Stimulated activated CD4-positive, alpha-beta T cell treated with anti-CD3 and anti-CD28 coated beads, Interleukin-2, amount 100 ng/mL, for 48 hours (primary cell): Measurements from ENCODE around the gene PAOX.

ENCODE experiments used
- DNase-seq, 2 donors: peaks; one replicate each; pipeline ENCODE4 v3.0.0-alpha.2; 2020

PAOX gene

DNA sequence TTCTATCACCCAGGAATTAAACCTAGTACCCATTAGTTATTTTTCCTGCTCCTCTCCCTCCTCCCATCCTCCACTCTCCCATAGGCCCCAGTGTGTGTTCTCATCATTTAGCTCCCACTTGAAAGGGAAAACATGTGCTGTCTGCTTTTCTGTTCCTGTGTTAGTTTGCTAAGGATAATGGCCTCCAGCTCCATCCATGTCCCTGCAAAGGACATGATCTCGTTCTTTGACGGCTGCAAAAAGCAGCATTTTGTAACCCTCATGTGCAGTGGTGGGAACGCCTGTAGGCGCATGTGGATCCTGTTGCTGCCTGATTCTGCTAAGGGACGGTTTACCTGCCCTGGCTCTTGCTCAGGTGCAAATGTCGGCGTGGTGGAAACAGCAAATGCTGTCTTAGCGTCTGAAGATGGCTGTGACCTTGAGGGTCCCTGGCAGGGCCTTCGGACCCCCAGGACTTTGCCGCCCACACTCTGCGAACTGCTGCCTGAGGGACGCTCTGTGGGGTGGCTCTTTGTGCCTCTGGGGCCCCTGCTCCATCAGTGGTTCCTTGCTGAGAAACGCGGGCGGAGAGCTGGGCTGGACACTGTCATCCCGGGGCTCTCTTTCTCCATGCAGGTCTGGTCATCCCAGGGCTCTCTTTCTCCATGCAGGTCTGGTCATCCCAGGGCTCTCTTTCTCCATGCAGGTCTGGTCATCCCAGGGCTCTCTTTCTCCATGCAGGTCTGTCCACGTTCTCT lies 9.3 kb downstream of the PAOX start:
- DNase-seq: no peak

DNA sequence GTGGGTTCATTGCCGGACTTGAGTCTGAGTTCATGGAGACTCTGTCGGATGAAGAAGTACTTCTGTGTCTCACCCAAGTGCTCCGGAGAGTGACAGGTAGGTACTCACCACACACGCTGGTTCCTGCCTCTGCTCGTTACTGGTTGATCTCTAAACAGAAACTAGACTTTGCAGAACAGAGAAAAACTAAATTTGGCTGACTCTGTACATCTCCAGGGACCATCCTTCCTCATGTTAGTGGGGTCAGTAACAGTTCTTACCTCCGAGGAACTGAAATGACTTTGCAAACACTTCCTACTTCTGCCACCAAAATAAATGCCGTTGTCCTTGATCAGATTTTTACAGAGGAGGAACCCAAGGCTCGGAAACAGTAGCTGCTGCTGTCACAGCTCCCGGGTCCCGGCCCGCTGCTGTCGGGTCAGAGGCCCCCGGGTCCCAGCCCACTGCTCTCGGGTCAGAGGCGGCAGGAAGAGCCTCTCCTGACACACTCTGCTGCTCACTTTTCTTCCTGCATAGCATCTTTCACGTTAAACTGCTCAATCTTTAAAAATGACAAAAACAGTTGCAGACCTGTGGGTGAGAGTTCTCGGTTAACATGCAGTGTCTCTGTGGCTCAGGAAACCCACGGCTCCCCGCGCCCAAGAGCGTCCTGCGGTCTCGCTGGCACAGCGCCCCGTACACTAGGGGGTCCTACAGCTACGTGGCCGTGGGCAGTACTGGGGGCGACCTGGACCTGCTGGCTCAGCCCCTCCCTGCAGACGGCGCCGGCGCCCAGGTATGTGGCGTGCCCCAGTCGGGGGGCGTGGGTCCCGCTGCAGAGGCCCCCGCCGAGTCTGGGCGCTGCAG lies 10.1 kb downstream of the PAOX start:
- DNase-seq: no peak

DNA sequence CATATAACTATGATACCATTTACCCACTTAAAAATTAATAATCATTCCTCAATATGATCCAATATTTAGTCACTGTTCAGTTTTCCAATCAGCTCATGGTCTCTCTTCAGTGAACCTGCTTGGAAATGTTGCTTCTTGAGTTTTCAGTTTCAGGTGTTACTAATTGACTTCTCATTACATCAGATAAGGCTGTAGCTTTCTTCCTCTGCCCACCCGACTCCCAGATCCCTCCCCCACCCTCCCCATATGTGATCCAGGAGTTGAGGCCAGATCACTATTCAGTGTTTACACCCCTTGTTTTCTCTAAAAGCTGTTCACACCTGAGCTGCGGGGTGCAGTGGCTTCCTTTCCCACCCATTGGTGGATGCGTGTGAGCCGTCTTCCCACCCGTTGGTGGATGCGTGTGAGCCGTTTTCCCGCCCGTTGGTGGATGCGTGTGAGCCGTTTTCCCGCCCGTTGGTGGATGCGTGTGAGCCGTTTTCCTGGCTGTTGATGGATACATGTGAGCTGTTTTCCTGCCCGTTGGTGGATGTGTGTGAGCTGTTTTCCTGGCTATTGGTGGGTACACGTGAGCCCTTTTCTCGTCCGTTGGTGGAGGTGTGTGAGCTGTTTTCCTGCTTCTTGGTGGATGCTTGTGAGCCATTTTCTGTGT lies 11.7 kb downstream of the PAOX start:
- no peak for DNase-seq

DNA sequence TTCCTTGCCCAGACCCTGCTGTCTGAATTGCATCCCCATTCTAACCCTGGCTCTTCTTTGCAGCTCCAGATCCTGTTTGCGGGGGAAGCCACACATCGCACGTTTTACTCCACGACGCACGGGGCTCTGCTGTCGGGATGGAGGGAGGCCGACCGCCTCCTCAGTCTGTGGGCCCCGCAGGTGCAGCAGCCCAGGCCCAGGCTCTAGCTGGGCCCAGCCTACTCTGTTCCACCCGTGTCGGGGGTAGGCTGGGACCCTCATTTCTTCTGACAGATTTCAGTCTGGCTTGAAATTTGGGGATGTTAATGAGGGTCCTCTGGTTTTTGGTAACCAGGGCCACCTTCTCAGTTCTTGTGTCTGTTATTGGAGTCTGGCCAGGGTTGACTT lies 12.2 kb downstream of the PAOX start:
- no peak for DNase-seq

DNA sequence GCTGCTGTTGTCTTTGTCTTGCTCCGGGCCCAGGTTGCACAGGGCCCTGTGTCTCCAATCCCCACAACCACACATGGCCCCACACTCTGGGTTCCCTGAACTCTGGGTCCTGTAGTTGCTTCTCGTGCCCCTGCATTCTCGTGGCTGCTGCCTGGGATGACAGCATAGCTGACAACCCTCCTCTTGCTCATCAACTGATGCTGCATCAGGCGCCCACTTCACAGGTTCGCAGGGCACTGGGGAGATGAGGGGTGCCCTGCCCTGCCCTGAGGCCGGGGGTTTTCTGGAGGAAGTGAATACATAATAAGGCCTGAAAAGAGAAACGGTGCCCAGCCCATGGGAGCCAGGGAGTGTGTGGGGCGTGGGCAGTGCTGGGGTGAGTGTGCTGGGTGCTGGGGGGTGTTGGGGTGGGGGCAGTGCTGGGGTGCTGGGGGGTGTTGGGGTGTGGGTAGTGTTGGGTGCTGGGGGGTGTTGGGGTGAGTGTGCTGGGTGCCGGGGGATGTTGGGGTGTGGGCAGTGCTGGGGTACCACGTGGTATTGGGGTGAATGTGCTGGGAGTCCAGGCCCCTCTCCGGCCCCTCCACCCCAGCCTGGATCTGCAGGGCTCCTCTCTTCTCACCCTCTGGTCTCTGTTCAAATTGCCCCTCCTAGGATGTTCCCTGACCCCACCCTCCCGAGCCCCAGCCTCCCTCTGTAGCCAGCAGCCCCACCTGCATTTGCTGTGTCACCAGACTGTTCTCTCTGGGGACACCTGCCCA lies 12.9 kb downstream of the PAOX start:
- DNase-seq: no peak

DNA sequence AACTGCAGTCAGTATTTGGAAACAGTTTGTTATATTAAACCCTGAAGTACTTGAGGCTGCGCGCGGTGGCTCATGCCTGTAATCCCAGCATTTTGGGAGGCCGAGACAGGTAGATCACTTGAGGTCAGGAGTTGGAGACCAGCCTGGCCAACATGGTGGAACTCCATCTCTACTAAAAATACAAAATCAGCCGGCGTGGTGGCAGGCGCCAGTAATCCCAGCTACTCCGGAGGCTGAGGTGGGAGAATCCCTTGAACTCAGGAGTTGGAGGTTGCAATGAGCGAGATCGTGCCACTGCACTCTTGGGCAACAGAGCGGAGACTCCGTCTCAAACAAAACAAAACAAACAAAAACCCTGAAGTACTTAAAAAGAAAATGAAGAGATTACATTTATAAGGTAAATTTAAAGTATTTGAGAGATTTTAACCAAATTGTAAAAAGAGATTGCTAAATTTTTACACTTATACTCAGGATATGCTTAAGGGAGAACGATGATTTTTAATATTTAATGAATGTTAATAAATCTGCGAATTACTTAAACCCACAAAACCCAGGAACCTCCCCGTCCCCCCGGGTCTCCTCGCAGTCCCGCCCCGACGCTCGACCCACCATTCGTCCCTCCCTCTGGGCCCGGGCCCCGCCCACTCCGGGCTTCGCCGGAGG lies 14.5 kb downstream of the PAOX start:
- no peak for DNase-seq

DNA sequence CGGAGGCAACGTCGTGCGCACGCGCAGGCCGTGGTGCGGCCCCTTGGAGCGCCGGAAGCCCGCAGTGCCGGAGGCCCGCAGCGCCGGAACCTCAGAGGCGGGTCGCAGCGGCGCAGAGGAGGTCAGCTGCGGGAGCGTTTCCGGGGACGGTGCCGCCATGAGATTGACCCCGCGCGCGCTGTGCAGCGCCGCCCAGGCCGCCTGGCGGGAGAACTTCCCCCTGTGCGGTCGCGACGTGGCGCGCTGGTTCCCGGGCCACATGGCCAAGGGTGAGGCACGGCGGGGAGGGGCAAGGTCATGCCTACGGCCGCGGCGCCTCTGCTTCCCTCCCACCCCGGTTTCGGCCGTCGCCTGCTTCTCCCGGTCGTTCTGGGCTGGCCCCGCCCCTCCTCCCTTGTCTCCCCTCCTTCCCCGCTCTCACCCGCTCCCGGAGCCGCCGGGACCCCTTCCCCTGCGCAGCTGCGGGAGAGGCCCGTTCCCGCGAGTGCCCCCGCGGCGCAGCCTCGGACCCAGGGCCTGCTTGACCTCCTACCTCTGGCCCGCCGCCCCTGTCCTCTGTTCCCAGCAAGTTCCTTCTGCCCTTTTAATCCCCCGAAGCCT lies 15.1 kb downstream of the PAOX start, which contains the start of gene MTG1:
MTG1 (plus strand) TSS at position 94 of the 600 bp plus-strand sequence; CDS start at position 158, 64 bp downstream.
- DNase-seq: peak; percentile 95 to 97

DNA sequence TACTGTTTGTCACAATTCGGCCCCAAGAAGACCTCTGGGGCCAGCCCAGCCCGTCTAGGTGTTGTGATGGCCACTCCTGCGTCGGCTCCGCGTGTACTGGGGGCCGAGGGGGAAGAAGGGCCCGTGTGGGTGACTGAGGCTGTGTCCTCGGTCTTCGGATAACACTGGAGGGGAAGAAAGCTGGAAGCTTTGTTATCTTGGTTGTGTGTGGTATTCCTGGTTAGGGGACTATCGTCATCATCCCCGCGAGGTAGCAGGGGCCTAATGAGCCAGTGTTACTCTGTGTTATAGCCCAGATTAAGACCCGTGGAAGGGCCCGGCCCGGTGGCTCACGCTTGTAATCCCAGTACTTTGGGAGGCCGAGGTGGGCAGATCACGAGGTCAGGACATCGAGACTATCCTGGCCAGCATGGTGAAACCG lies 15.7 kb downstream of the PAOX start:
- DNase-seq: no peak

DNA sequence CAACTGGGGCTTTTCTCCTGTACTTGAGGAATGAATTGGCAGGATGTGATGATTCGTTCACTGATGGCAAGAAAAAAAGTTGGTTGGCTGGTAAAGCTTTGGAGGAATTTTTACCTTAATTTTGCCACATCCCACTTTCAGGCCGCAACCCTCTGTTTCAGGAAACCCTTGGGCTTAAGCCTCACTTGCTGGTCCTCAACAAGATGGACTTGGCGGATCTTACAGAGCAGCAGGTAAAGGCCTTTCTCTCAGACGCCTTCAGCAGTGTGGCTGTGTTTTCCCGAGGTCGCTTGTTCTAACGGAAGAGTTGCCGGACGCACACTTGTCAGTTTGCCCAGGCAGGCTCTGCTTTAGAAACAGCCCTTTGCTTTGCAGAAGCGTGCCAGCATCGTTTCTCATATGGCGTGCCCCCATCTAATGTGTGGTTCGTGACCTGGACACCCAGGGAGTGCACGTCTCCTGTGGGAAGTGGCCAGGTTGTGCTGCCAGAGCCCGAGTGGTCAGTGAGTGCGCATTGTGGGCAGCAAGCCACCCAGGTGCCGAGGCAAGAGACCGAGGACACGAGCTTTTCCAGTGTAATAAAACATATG lies 17.1 kb downstream of the PAOX start:
- no peak for DNase-seq

DNA sequence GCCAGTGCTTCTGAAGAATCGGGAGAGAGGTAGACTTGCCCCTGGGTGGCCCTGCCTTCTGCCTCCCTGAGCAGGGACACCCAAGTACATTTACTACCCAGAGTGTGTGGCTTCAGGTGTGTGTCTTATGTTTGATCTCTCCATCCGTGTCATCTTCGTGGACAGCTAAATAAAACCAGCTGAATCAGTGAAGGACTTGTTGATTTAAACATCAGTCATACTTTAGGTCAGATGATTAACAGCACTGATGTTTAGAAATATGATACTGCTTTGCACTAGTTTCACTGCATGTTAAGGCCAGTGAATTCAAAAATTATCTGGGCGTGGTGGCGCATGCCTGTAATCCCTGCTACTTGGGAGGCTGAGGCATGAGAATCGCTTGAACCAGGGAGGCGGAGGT lies 18.9 kb downstream of the PAOX start:
- no peak for DNase-seq

DNA sequence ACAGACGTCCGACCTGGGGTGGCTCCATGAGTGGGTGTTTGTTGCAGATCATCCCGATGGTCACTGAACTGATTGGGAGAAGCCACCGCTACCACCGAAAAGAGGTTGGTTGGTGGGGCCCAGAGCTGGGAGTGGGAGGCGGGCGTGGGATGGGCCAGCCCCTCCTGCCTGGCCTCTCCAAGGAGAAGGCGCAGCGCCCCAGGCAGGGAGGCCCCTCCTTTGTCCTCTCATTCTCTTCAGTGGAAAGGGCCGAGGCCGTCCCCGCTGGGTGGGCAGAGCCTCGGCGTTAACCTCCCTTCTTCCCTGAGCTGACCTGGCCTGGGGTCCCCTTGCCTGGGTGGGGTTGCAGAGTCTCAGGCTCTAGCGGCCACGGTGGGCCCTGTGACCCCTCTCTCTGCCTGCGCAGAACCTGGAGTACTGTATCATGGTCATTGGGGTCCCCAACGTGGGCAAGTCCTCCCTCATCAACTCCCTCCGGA lies 20.1 kb downstream of the PAOX start:
- DNase-seq: no peak

DNA sequence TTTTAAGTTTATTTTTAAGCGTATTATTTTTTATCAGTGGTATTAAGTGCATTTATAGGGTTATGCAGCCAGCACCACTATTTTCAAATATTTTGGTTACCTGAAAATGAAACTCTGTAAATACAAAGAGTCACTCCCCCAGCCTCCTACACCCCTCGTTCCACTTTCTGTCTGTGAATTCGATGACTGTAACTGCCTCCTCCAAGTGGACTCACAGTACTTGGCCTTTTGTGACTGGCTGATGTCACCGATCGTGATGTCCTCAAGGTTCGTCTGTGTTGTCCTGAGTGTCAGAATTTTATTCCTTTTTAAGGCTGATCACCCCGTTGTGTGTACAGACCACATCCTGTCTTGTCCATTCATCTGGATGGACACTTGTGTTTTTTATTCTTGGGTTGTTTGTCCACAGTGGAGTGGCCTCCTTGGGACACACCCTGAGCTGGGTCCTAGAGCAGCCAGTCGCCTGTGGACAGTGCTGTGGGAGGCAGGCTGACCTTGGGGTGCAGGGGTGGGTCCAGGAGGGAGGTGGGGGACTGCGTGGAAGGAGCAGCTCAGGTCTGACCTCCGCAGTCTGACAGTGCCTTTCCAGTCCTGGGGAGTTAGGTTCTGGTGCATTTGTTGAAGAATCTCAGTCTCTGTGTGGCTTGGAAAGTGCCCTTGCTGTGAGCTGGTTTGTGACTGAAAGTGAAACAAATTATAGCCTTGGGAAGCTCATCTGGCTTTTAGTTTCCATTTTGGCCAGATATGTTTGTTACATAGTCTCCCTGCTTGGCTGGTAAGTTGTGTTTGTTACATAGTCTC lies 21.8 kb downstream of the PAOX start:
- no peak for DNase-seq

DNA sequence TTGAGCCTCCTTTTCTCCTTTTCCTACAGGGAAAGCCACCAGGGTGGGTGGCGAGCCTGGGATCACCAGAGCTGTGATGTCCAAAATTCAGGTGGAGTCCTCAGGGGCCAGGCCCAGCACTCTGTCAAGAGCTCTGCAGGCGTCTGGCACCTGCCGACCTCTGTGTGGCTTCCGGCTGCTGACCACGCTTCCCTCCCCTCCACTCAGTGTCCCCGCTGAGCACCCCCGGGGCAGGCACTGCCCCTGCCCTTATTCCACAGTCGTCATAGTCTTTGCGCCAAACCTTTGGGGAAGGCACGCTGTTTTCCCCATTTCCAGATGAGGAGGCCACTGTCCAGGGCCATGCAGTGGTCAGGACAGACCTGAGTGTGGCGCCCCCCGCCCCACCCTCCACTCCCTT lies 22.4 kb downstream of the PAOX start:
- DNase-seq: no peak

DNA sequence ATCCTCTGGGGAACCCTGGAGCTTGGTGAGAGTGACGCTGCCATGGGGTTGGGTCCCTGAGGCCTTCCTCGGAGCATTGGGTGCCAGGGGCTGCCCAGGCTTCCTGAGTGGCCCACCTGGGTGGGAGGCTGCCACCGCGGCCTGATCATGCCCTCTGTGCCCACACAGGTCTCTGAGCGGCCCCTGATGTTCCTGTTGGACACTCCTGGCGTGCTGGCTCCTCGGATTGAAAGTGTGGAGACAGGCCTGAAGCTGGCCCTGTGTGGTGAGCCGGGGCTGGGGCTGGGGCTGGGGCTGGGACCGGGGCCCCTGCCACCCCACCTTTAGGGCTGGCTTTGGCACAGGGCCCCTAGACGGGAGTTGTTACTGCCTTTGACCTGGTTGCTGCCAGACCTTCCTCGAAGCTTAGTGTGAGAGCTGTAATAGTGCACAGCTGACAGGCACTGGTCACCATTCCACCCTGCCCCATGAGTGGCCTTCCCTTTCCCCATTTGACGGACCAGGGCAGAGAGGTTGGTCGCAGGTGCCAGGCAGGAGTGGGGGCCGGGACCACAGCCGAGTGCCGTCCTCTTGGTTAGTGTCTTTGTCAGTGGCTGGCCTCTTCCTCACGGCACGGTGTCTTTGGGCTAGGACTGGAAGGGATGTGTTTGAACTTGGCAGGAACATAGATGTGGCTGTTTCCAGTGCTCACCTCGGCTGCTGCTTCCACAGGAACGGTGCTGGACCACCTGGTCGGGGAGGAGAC lies 23.1 kb downstream of the PAOX start:
- no peak for DNase-seq

DNA sequence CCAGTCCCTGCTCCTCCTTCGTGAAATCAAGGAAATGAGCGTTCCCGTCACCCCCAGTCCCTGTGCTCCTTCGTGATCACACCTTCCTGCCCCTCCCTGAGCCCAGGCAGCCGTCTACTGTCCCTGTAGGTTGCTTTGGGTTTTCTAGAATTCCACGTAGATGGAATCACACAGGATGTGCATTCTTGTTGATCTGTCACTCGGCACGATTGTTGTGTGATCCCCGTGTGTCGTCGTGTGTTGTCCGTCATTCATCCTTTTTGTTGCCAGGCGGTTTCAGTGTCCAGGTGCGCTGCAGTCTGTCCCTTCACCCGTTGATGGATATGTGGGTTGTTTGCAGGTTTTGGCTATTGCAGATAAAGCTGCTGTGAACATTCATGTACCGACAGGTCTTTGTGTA lies 24.3 kb downstream of the PAOX start:
- DNase-seq: no peak

DNA sequence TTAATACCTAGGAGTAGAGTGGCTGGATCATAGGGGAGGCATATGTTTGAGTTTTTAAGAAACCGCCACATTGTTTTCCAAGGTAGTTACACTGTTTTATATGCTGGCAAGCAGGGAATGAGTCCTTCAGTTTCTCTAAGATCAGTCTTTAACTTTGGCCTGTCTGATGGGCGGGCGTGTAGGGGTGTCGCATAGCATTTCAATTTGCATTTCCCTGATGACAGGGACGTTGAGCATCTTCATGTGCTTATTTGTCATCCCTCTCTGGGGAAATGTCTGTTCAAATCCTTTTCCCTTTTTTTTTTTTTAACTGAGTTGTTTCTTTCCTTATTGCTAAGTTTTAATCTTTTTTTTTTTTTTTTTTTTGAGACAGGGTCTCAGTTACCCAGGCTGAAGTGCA lies 24.7 kb downstream of the PAOX start:
- DNase-seq: no peak

DNA sequence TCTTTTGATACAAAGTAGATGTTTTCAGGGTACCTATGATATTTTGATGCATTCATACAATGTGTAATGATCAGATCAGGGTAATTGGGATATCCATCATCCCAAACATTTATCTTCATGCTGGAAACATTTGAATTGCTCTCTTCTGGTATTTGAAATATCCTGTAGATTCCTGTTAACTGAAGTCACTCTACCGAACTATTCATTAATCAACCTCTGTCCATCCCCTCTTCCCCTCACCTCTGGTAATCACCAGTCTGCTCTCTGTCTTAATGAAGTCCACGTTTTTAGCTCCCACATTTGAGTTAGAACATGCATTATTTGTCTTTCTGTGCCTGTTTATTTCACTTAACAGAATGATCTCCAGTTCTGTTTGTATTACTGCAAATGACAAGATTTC lies 26.2 kb downstream of the PAOX start:
- no peak for DNase-seq

DNA sequence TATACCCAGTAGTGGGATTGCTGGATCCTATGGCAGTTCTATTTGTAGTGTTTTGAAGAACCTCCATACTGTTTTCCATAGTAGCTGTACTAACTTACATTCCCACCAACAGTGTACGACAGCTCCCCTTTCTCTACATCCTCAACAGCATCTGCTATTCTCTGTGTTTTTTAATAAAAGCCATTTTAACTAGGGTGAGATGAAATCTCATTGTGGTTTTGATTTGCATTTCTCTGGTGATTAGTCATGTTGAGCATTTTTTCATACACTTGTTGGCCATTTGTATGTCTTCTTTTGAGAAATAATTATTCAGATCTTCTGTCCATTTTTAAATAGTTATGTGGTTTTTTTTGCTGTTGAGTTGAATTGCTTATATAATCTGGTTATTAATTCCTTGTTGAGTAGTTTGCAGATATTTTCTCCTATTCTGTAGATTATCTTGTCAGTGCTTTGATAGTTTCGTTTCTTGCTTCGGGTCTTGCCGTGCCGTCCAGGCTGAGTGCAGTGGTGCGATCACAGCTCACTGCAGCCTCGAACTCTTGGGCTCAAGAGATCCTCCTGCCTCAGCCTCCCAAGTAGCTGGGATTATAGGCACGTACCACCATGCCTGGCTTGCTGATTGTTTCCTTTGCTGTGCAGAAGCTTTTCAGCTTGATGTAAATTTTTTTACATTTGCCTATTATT lies 26.9 kb downstream of the PAOX start:
- no peak for DNase-seq
